ENCODE results near the gene GCHFR.

DNA sequence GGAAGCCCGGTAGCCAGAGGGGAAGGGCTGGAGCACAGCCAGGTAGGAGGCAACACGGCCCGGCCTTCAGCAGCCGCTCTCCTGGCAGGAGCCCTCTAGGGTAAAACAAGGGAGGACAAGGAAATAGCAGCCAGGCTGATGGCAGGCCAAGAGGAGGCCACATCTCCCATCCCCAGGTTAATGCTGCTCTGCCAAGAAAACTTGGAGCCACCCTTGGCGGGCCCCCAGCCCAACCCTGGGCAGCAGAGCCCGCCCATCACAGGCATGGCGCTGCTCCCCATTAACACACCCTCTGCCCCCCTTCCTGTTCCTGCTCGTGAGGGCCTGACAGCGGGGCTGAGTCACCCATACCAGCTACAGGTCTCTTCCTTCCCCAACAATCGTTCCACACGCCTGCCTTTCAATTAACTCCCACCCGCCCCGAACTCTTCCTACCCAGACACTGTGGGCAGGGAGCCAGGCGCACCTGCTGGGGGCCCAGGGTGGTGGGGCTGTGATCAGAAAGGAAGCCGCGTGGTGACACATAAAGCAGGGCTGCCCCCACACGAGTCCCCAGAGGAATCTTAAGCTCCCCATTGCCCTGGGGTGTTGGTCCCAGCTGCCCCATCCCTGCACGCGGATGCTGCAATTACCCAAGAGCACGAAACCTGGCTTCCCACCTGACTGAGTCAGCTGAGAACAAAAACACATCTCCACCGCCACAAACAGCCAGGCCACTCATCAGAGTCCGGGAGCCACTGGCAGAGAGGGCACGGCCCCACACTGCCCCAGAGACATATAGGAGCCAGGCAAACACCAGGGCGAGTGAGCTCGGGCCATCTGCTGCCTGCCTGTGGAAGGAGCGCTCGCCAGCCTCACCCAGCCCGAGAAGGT, 5.6 kb downstream of the GCHFR start, which contains the start of gene C15orf62:
- TF ChIP-seq, protein P1, sequence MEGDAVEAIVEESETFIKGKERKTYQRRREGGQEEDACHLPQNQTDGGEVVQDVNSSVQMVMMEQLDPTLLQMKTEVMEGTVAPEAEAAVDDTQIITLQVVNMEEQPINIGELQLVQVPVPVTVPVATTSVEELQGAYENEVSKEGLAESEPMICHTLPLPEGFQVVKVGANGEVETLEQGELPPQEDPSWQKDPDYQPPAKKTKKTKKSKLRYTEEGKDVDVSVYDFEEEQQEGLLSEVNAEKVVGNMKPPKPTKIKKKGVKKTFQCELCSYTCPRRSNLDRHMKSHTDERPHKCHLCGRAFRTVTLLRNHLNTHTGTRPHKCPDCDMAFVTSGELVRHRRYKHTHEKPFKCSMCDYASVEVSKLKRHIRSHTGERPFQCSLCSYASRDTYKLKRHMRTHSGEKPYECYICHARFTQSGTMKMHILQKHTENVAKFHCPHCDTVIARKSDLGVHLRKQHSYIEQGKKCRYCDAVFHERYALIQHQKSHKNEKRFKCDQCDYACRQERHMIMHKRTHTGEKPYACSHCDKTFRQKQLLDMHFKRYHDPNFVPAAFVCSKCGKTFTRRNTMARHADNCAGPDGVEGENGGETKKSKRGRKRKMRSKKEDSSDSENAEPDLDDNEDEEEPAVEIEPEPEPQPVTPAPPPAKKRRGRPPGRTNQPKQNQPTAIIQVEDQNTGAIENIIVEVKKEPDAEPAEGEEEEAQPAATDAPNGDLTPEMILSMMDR (IDR thresholded peaks at IDR 0.05 in 2 of 3, conservative IDR thresholded peaks at IDR 0.05 in 1 of 3; ENCODE audit: borderline replicate concordance in 1 of 3, insufficient read depth in 1 of 3, low read depth in 2 of 3, low read length in 2 of 3): no peak
- TF ChIP-seq RAD21 (IDR thresholded peaks at IDR 0.05; ENCODE audit: low read depth) (no peak), EGR1 (IDR thresholded peaks at IDR 0.05; ENCODE audit: low read depth) (no peak), POLR2A (IDR thresholded peaks at IDR 0.05; ENCODE audit: borderline replicate concordance, extremely low read depth, insufficient read depth, insufficient read length) (no peak), FOSL1 (IDR thresholded peaks at IDR 0.05; ENCODE audit: low read depth) (peak; percentile 34; the same call in 1 of the 2 replicates), TCF7L2 (IDR thresholded peaks at IDR 0.05; ENCODE audit: borderline replicate concordance, extremely low read depth, insufficient read depth, insufficient read length) (no peak), ZNF274 (IDR thresholded peaks at IDR 0.05; ENCODE audit: low read depth, low read length) (no peak), EZH2 (IDR thresholded peaks at IDR 0.05) (no peak), POLR2AphosphoS5 (IDR thresholded peaks at IDR 0.05; ENCODE audit: low read depth, low read length) (no peak)

All from HCT116 (cell line).